ENCODE measurements around the gene FANCC. TPM values are rescaled to one million over a fixed set of nuclear protein-coding genes. Genes with fewer than 3 reads are reported as not detected.

The FANCC gene, protein sequence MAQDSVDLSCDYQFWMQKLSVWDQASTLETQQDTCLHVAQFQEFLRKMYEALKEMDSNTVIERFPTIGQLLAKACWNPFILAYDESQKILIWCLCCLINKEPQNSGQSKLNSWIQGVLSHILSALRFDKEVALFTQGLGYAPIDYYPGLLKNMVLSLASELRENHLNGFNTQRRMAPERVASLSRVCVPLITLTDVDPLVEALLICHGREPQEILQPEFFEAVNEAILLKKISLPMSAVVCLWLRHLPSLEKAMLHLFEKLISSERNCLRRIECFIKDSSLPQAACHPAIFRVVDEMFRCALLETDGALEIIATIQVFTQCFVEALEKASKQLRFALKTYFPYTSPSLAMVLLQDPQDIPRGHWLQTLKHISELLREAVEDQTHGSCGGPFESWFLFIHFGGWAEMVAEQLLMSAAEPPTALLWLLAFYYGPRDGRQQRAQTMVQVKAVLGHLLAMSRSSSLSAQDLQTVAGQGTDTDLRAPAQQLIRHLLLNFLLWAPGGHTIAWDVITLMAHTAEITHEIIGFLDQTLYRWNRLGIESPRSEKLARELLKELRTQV
- total RNA-seq = 10 to 100 TPM in 1 of 4 donors, 1 to 10 TPM in 3; 7.7 to 27.8 (median 9.0) TPM

DNA sequence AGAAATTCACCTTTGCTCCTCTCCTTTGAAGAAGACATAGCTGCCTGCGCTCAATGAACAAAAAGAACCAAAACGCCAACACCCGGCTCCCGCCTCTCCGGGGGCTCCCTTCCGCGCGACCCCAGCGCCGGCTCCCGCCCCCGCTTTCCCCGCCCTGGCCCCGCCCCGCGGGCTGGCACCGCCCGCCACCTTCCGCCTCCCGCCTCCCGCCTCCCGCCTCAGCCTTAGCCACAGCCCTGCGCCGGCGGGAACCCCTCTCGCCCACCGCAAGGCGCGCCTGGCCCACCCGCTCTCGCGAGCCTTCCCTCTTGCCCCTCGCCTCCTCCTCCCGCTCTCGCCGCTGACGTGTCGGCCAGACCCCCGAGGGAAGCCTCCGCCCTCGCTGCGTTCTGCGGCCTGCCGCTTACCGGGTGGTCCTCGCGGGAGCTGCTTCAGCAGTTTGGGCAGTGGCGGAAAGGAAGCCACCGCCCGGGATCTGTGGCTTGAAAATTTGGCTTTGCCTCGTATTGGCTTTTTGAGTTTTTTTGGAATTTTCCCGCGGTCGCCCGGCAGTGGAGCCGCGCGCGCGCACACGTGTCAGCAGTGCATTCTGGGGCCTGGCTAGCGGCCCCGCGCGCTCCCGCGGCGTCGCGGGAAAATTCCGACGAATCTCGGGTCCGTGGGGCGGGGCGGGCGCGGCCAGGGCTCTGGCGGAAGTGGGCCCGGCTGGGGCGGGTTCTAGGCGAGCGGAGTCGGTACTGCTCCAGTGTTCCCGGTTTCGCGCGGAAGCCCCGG lies at the start of gene FANCC:
TSS of gene FANCC (minus strand) at position 591 of the 774 bp plus-strand sequence. CDS start 68,418 bp downstream, outside the sequence.
- TF ChIP-seq POLR2AphosphoS5 (IDR thresholded peaks at IDR 0.05) (peak in 1 of 3 donors; percentile 60), EP300 (IDR thresholded peaks at IDR 0.05) (no peak)
- TF ChIP-seq, protein P1, sequence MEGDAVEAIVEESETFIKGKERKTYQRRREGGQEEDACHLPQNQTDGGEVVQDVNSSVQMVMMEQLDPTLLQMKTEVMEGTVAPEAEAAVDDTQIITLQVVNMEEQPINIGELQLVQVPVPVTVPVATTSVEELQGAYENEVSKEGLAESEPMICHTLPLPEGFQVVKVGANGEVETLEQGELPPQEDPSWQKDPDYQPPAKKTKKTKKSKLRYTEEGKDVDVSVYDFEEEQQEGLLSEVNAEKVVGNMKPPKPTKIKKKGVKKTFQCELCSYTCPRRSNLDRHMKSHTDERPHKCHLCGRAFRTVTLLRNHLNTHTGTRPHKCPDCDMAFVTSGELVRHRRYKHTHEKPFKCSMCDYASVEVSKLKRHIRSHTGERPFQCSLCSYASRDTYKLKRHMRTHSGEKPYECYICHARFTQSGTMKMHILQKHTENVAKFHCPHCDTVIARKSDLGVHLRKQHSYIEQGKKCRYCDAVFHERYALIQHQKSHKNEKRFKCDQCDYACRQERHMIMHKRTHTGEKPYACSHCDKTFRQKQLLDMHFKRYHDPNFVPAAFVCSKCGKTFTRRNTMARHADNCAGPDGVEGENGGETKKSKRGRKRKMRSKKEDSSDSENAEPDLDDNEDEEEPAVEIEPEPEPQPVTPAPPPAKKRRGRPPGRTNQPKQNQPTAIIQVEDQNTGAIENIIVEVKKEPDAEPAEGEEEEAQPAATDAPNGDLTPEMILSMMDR (IDR thresholded peaks at IDR 0.05) = peak in 1 of 2 donors; percentile 8
- Histone ChIP-seq H3K36me3 (no peaks in the 10 kb centered on the region), H3K9me3 (no peaks in the 10 kb centered on the region), H3K4me1 (peaks cover 11% of the 10 kb centered on the region), H3K27ac (peak within 1 kb of the TSS; percentile 91), H3K4me3 (peak within 1 kb of the TSS; percentile 95), H3K27me3 (no peaks in the 10 kb centered on the region)
- peak; percentile 92 for DNase-seq (ENCODE audit: low spot score in 2 of 2)
- WGBS = 1% methylated on average over 12 of the region's 89 CpGs

DNA sequence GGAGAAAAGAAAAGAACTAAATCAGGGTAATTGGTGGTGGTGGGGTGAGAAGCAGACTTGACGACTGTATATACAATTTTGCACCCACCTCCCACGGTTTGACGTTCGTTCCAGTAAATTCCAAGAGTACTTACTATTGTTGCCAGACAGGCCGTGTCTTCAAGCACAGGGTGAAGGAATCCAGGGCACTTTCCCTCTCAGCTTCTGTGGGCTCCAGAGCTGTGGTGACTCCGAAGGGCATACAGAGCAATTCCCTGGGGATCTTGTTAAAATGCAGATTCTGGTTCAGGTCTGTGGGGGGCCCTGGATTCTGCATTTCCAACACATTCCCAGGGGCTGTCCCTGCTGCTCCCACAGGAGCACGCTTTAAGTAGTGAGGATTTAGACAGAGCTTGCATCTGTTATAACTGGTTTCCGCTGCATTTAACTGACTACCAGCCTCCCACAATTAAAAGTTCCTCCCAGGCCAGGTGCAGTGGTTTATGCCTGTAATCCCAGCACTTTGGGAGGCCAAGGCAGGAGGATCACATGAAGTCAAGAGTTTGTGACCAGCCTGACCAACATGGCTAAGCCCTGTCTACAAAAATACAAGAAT lies 49.3 kb upstream of the FANCC start:
- peaks cover 7% of the 10 kb centered on the region for H3K27me3 ChIP-seq
- 85% methylated on average over 8 of the region's 8 CpGs for WGBS
- DNase-seq (ENCODE audit: low spot score in 2 of 2) = no peak
- TF ChIP-seq, protein P1 (IDR thresholded peaks at IDR 0.05) = no peak
- no peak for TF ChIP-seq POLR2A (IDR thresholded peaks at IDR 0.05)
- no peak for TF ChIP-seq POLR2AphosphoS5 (IDR thresholded peaks at IDR 0.05)
- no peak for TF ChIP-seq EP300 (IDR thresholded peaks at IDR 0.05)
- H3K4me1 ChIP-seq = no peaks in the 10 kb centered on the region
- no peaks in the 10 kb centered on the region for H3K9me3 ChIP-seq
- H3K27ac ChIP-seq = no peak overlapping the region
- H3K4me3 ChIP-seq = no peak overlapping the region
- no peaks in the 10 kb centered on the region for H3K36me3 ChIP-seq

DNA sequence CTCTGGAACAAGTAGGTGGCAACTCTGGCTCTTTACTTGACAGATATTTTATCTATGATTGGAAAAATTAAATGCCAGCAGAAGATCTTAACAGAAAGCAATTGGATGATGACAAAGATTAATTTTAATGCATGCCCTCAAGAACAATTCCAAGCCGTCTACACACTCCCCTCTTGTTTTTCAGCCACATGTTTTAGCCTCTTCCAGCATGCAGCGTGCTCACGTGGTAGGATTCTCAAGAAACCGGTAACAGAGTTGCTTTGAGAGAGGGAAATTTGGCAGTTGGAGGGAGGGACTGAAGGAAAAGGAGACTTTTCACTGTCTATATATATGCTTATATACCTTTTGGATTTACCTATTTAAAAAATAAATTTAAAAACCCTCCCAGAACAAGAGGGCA lies 48.3 kb upstream of the FANCC start:
- Histone ChIP-seq H3K36me3 (no peaks in the 10 kb centered on the region), H3K4me3 (no peak overlapping the region), H3K4me1 (no peaks in the 10 kb centered on the region), H3K27me3 (peaks cover 7% of the 10 kb centered on the region), H3K27ac (no peak overlapping the region), H3K9me3 (no peaks in the 10 kb centered on the region)
- WGBS = 37% methylated on average over 4 of the region's 4 CpGs
- DNase-seq (ENCODE audit: low spot score in 2 of 2) = no peak
- TF ChIP-seq POLR2A (IDR thresholded peaks at IDR 0.05) (no peak), POLR2AphosphoS5 (IDR thresholded peaks at IDR 0.05) (no peak), EP300 (IDR thresholded peaks at IDR 0.05) (no peak)
- TF ChIP-seq, protein P1 (IDR thresholded peaks at IDR 0.05) = no peak

DNA sequence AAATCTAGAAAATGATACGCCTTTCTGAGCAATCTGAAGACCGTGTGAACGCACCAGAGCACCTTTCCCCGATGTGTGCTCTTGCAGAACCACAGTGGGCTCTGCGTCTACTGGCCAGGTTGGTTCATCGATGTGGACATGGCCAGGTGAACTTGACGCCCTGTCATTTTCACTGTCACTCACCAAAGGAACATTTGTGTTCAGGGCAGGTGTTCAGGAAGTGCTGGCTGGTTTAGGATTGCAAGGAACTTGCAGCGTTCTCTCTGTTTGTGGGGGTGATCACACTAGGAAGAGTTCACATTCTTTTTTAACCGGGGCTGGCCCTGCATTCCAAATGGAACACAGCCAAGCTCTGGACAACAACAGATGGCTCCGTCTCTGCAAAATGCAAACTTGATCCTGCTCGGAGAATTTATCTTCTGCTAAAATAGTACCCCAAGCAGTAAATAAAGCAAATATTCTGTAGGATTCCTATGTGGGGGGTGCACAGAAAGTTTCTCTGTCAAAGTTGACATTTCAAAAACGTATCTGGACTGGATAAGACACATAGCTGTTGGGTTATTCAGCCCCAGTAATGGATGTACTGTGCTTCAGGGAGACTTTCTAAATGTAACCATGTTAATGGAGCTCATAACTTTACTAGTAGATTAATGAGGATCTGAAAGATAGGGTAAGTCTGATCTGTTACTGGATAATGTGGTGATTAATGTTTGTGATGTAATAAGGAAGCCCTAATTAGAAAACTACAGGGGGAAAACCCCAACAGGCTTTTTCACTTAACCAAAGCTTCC lies 45.7 kb upstream of the FANCC start:
- no peaks in the 10 kb centered on the region for H3K36me3 ChIP-seq
- peaks cover 7% of the 10 kb centered on the region for H3K27me3 ChIP-seq
- WGBS = 61% methylated on average over 12 of the region's 12 CpGs
- H3K9me3 ChIP-seq = no peaks in the 10 kb centered on the region
- TF ChIP-seq EP300 (IDR thresholded peaks at IDR 0.05) (no peak), POLR2A (IDR thresholded peaks at IDR 0.05) (no peak), POLR2AphosphoS5 (IDR thresholded peaks at IDR 0.05) (no peak)
- TF ChIP-seq, protein P1 (IDR thresholded peaks at IDR 0.05) = no peak
- H3K4me1 ChIP-seq = no peaks in the 10 kb centered on the region
- H3K4me3 ChIP-seq = no peak overlapping the region
- DNase-seq (ENCODE audit: low spot score in 2 of 2) = no peak
- no peak overlapping the region for H3K27ac ChIP-seq
